Measurements from ENCODE around the gene SORBS1. TPM values are rescaled to one million over a fixed set of nuclear protein-coding genes. Genes with fewer than 3 reads are reported as not detected.

The SORBS1 gene
- total RNA-seq, 1 donor from 2014 or later: 16.1 TPM

- H3K27ac Mint-ChIP-seq: no peak overlapping the region
- peaks cover 2% of the 10 kb centered on the region for H3K27me3 Mint-ChIP-seq (ENCODE audit: insufficient read depth, low read depth)
- H3K4me2 ChIP-seq: no peak overlapping the region
- no peaks in the 10 kb centered on the region for H3K36me3 ChIP-seq
- no peak overlapping the region for H3K4me3 Mint-ChIP-seq
- no peaks in the 10 kb centered on the region for H3K9me3 Mint-ChIP-seq
- H3K9me3 ChIP-seq (ENCODE audit: low read depth): no peaks in the 10 kb centered on the region
- TF ChIP-seq EZH2 (IDR thresholded peaks at IDR 0.05) (no peak), EZH2phosphoT487 (IDR thresholded peaks at IDR 0.05) (no peak)
- no peaks in the 10 kb centered on the region for H3K36me3 Mint-ChIP-seq
- no peak overlapping the region for H3K9ac ChIP-seq
- H3K27me3 ChIP-seq: no peaks in the 10 kb centered on the region
- H4K20me1 ChIP-seq (ENCODE audit: low read depth): no peaks in the 10 kb centered on the region
- no peak for DNase-seq (ENCODE audit: low spot score)
- H3F3A ChIP-seq (ENCODE audit: low read depth): no peaks in the 10 kb centered on the region
- no peak overlapping the region for H2AFZ ChIP-seq (replicated peaks)
- no peak overlapping the region for H3K27ac ChIP-seq
- peaks cover 15% of the 10 kb centered on the region for H3K4me1 ChIP-seq
- H3K79me2 ChIP-seq (ENCODE audit: low read depth): no peaks in the 10 kb centered on the region
- no peak overlapping the region for H3K4me3 ChIP-seq
- peaks cover 53% of the 10 kb centered on the region for H3K4me1 Mint-ChIP-seq
Observed at GRCh38 chr10:95475003-95475383, 86.2 kb downstream of the SORBS1 start.

- Histone ChIP-seq H3F3A (ENCODE audit: low read depth) (no peaks in the 10 kb centered on the region), H3K4me2 (no peak overlapping the region), H3K79me2 (ENCODE audit: low read depth) (no peaks in the 10 kb centered on the region), H3K9ac (no peak overlapping the region), H3K9me3 (ENCODE audit: low read depth) (no peaks in the 10 kb centered on the region), H3K27ac (no peak overlapping the region), H3K36me3 (no peaks in the 10 kb centered on the region), H2AFZ (replicated peaks) (no peak overlapping the region), H3K27me3 (no peaks in the 10 kb centered on the region), H4K20me1 (ENCODE audit: low read depth) (no peaks in the 10 kb centered on the region), H3K4me3 (no peak overlapping the region), H3K4me1 (peaks cover 15% of the 10 kb centered on the region)
- H3K4me1 Mint-ChIP-seq: peaks cover 52% of the 10 kb centered on the region
- H3K4me3 Mint-ChIP-seq: no peak overlapping the region
- TF ChIP-seq CTCF (IDR thresholded peaks at IDR 0.05): no peak
- TF ChIP-seq EZH2 (IDR thresholded peaks at IDR 0.05): no peak
- no peak for TF ChIP-seq EZH2phosphoT487 (IDR thresholded peaks at IDR 0.05)
- DNase-seq (ENCODE audit: low spot score): no peak
- H3K9me3 Mint-ChIP-seq: no peaks in the 10 kb centered on the region
- H3K36me3 Mint-ChIP-seq: no peaks in the 10 kb centered on the region
- H3K27ac Mint-ChIP-seq: no peak overlapping the region
- H3K27me3 Mint-ChIP-seq (ENCODE audit: insufficient read depth, low read depth): peaks cover 2% of the 10 kb centered on the region
Observed at GRCh38 chr10:95474228-95475002, 86.8 kb downstream of the SORBS1 start.

- Mint-ChIP-seq H3K4me3 (no peak overlapping the region), H3K27ac (no peak overlapping the region), H3K27me3 (ENCODE audit: insufficient read depth, low read depth) (peaks cover 4% of the 10 kb centered on the region), H3K9me3 (no peaks in the 10 kb centered on the region), H3K4me1 (peaks cover 46% of the 10 kb centered on the region), H3K36me3 (no peaks in the 10 kb centered on the region)
- Histone ChIP-seq H3K36me3 (no peaks in the 10 kb centered on the region), H3K4me1 (peaks cover 16% of the 10 kb centered on the region), H3F3A (ENCODE audit: low read depth) (no peaks in the 10 kb centered on the region), H3K4me3 (no peak overlapping the region), H3K79me2 (ENCODE audit: low read depth) (no peaks in the 10 kb centered on the region), H3K9ac (no peak overlapping the region), H3K4me2 (no peak overlapping the region), H4K20me1 (ENCODE audit: low read depth) (no peaks in the 10 kb centered on the region), H3K27me3 (no peaks in the 10 kb centered on the region), H2AFZ (replicated peaks) (no peak overlapping the region), H3K9me3 (ENCODE audit: low read depth) (no peaks in the 10 kb centered on the region), H3K27ac (no peak overlapping the region)
- TF ChIP-seq CTCF (IDR thresholded peaks at IDR 0.05): no peak
- TF ChIP-seq EZH2phosphoT487 (IDR thresholded peaks at IDR 0.05): no peak
- TF ChIP-seq EZH2 (IDR thresholded peaks at IDR 0.05): no peak
- no peak for DNase-seq (ENCODE audit: low spot score)
Observed at GRCh38 chr10:95472304-95473088, 88.7 kb downstream of the SORBS1 start.

Data from neural progenitor cell (in vitro differentiated cells).